ENCODE results near the gene ALOX5.

ALOX5 gene

GRCh38 chr10:45422866-45423659 lies 49.0 kb downstream of the ALOX5 start:
- DNase-seq (ENCODE audit: extremely low read depth in 1 of 2, low read depth in 1 of 2), result no peak

DNA sequence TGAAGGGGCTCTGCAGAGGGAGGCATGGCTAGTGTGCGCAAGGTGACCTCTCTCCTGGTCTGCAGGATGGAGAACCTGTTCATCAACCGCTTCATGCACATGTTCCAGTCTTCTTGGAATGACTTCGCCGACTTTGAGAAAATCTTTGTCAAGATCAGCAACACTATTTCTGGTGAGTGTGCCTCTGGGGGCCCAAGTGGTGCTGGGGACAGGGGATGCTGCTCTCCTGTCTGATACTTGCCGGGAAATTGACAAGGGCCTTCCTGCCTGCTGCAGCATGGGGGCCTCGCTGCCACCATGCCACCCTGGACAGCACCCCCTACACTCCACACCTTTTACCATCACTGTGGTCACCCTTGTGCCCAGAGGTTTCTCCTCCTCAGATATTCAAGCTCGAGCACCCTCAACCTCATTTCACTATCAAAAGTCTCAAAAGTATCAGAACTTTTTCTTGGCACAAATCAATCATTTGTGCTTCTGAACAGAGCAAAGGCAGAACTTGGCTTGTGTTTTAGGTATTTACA lies 50.0 kb downstream of the ALOX5 start:
- no peak for DNase-seq (ENCODE audit: extremely low read depth in 1 of 2, low read depth in 1 of 2)

- DNase-seq (ENCODE audit: extremely low read depth in 1 of 2, low read depth in 1 of 2), result no peak
These were observed 50.8 kb downstream of the ALOX5 start for GRCh38 chr10:45424668-45425404.

- DNase-seq (ENCODE audit: extremely low read depth in 1 of 2, low read depth in 1 of 2), result no peak
These were observed 51.9 kb downstream of the ALOX5 start for GRCh38 chr10:45425621-45426563.

DNA sequence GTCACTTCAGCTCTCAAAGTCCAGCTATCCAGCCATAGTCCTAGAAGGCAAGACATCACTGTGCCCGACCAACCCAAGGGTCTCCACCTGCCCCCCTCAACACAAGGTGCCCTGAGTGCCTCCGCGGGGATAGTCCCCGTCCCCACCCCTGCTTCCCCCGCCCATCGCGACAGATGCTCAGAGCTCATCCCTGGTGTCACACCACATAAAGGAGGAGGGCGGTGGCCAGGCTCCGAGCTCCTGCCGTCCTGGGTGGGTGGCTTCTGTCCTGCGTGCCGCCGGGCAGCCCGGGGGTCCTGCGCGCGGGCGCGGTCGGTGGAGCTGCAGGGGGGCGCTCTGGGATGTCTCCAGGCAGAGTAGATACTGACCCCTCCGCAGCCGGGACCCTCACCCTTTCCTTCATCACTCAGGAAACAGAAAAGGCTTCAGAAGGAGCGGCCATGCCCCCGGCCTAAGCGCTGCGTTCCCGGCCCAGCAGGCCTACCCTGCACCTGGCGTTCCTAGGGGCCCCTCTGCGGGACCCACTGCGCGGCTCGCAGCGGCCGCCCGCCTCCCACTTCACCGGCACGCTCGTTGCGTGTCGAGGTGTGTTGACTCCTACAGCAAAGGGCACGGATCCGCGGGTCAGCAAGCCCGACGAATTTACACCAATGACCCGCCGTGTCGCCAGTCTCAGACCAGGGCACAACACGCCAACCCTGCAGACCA lies 53.4 kb downstream of the ALOX5 start:
- no peak for DNase-seq (ENCODE audit: extremely low read depth in 1 of 2, low read depth in 1 of 2)

DNA sequence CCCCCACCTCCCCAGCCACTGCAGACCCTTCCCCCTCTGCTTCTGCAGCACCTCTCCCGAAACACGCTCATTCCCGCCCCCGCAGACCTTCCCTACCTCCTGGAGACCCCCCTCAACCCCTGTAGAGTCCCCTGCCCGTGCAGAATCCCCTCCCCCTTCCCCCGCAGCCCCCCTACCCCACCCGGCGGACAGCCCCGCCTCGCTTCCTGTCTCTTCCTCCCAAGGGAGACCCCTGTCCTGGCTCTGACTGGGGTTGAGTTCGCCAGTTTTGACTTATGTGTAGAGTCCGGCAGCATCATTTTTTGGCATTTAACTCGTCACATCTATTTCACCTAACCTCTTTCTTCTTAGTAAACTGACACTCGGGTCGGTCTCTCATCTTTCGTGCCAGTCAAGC lies 54.0 kb downstream of the ALOX5 start:
- no peak for DNase-seq (ENCODE audit: extremely low read depth in 1 of 2, low read depth in 1 of 2)

GRCh38 chr10:45428611-45429510 lies 54.8 kb downstream of the ALOX5 start:
- no peak for DNase-seq (ENCODE audit: extremely low read depth in 1 of 2, low read depth in 1 of 2)

DNA sequence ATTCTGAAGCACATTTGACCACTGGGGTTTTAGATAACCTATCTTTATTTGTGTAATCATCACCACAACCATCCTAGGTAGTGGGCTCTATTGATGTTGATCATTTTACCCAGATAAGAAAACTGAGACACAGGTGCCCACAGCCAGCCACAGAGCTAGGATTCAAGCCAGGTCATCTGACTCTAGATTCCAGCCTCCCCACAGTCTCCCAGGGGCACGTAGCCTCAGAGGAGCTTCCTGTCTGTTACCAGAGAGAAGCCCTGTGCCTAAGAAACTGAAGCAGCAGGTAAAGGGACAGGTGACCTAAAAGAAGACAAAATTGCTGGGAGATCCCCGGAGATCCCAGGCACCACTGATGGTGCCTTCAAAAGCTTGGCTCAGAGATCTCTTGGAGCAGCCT lies 55.8 kb downstream of the ALOX5 start:
- DNase-seq (ENCODE audit: extremely low read depth in 1 of 2, low read depth in 1 of 2), result no peak

DNA sequence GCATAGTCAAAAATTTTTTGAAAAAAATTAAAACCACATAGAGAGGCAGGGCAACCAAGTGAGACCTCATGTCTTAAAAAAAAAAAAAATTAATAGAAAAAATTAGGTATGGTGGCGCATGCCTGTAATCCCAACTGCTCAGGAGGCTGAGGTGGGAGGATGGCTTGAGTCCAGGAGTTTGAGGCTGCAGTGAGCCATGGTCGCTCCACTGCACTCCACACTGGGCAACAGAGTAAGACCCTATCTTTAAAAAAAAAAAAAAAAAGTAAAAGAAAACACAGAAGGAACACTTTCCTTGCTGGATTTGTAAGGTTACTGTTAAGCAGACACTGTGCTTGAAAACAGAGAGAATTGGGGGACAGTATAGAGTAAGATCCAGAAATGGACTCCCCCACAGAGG lies 58.1 kb downstream of the ALOX5 start:
- DNase-seq (ENCODE audit: extremely low read depth in 1 of 2, low read depth in 1 of 2), result no peak

DNA sequence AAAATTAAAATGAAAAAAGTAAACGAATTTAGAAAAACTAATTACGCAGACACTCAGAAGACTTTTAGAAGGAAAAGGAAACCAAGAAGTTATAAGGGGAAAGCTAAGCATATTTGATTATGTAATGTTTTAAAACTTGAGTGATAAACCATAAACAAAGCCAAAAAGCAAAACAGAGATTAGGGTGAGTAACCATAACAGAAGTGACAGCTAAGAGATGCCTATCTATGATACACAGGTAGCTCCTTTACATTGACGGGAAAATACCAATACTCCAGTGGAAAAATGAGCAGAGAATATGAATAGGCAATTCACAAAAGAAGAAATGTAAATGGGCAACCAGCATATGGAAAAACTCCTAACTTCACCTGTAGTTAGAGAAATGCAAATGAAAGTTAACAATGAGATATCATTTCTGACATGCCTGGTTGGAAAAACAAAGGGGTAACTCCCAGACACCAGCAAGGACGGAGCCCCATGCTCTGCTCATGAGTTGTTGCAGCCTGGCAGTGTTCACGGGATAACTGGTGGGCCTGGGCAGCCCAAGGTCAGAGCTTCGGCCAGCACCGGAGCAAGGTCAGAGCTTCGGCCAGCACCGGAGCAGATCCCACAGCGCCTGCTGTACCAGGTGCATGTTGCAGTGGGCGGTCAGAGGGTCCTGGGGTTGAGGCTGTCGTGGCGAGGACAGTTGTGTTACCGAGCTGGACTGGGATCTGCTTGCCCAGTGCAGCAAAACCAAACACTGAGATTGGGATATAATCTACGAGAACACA lies 58.9 kb downstream of the ALOX5 start:
- DNase-seq (ENCODE audit: extremely low read depth in 1 of 2, low read depth in 1 of 2), result no peak

DNA sequence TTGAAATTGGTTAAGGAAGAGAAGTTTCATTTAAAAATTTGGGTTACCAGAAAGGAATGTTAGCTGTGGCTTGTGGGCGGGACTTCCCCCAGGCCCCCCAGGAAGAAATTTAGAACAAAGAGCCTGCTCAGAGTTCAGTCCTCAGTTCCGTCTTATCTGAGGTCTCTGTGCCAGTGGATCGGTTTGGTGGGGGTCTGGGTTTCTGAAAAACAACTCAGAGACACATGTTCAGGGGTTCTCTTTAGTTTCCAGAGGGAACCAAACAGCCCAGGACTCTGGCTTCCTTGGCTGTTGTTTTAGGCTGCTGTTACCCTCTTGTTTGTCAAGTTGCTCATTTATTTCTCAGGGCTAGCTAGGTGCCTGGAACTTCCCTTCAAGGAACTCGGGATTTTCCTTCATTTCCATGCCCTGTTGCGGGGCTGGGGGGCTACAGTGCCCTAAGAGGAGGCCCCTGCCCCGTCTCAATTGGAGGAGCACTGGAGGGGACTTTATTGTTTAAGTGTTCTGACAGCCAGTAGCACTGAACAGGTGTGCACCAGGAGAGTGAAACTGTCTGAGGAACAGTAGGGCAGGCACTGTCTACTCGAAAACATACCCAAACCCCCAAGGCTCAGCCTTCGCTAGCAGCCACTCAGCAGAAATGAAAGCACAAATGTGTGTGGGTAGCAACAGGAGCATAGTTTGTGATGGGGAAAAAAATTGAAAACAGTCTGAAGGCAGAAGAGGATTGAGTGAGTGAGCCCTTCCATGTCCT lies 59.9 kb downstream of the ALOX5 start:
- no peak for DNase-seq (ENCODE audit: extremely low read depth in 1 of 2, low read depth in 1 of 2)

DNA sequence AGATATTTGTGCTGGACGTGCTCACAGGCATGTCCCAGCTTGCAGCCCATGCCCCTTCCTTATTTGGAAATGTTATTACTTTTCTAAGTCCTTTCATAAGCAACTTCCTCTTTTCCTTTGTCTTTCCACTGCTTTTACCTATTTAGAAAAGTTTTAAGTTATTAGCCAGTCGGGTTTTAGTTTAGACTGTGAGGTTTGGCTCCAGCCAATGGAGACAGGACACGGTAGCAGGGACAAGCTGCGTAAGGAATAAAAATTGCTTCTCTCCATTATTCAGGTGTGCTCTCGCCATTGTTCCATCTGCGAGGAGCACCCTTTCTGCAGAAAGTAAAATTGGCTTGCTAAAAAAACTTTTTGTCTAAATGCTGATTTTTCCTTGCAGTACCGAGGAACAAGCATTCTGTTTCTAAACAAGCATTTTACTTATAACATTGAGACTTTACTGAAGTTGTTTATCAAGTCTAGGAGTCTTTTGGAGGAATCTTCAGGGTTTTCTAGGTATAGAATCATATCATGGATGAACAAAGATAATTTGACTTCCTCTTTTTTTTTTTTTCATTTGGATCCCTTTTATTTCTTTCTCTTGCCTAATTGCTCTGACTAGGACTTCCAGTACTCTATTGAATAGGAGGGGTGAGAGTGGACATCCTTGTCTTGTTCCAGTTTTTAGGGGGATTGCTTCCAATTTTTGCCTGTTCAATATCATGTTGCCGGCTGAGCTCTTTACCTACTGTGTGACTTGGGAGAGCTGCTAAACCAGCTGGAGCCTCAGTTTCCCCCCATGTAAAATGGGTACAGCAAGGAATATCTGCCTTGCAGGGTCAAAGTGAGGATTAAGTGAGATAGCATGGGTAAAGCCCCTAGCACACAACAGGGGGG lies 63.8 kb downstream of the ALOX5 start:
- DNase-seq (ENCODE audit: extremely low read depth in 1 of 2, low read depth in 1 of 2), result no peak

- no peak for DNase-seq (ENCODE audit: extremely low read depth in 1 of 2, low read depth in 1 of 2)
These were observed 64.6 kb downstream of the ALOX5 start for GRCh38 chr10:45438466-45439090.

DNA sequence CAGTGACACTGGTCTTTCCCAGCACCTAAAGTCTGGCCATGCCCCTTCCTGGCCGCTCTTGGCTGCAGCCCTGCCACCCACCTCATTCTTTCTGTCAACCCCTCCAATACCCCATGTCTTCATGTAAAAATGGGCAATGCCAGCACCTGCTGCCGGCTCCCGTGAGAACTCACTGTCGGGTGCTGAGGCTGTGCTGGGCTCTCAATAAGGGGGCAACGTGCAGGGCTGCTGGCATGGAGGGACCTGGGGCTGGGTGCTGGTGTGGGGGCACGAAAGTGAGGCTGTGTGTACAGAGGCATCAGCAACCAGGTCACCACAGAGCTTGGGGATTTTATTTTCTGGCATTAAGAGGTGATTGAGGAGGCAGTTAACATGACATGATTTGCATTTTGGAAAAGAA lies 65.3 kb downstream of the ALOX5 start:
- DNase-seq (ENCODE audit: extremely low read depth in 1 of 2, low read depth in 1 of 2), result no peak

- DNase-seq (ENCODE audit: extremely low read depth in 1 of 2, low read depth in 1 of 2), result no peak
These were observed 65.9 kb downstream of the ALOX5 start for GRCh38 chr10:45439873-45440272.

DNA sequence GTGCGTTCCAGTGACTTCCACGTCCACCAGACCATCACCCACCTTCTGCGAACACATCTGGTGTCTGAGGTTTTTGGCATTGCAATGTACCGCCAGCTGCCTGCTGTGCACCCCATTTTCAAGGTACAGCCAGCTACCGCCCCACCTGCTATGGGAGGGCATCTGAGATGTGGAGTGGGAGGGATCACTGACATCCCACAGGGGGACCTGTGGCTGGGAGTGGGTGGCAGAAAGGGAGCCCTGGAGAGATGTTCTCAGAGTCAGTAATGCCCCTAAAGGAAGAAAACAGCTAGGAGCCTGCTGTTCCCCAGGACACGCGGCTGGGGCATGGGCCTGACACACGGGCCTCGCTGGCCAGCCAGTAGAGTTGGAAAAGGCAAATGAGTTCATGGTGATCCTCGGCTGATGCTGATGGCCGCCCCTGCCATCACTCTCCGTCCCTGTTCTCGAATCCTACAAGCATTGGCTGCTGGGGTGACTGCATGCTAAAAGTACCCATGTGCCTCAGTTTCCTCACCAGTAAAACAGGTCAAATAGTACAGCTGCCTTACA lies 66.6 kb downstream of the ALOX5 start:
- no peak for DNase-seq (ENCODE audit: extremely low read depth in 1 of 2, low read depth in 1 of 2)

Measured in activated CD8-positive, alpha-beta memory T cell treated with anti-CD3 and anti-CD28 coated beads for 1 hour (primary cell).